ENCODE data around the gene PIP5K1C. TPM values are rescaled to one million over a fixed set of nuclear protein-coding genes. Genes with fewer than 3 reads are reported as not detected.

Gene PIP5K1C
- total RNA-seq, 2 donors from 2014 or later = 16.6 to 30.7 TPM

DNA sequence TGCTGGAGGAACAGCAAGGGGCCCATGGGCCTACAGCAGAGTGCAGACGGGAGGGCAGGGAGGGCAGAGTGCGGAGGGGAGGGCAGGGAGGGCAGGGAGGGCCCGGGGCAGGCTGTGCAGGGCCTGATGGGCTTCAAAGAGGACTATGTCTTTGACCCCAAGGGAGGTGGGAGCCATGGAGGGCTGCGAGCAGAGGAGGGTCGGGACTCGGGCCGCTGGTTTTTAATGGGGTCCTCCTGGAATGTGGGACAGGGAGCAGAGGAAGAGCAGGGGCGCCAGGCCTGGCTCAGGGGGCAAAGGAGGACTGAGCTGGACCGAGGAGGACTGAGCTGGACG lies 3.6 kb downstream of the PIP5K1C start:
- peaks cover 13% of the 10 kb centered on the region for H3K4me1 ChIP-seq
- H3K27ac ChIP-seq = no peak overlapping the region
- no peaks in the 10 kb centered on the region for H3K9me3 ChIP-seq
- no peak for DNase-seq
- intact Hi-C loops (cut with DNase I) = no loop called here
- H3K4me3 ChIP-seq = no peak overlapping the region
- TF ChIP-seq, protein P1, sequence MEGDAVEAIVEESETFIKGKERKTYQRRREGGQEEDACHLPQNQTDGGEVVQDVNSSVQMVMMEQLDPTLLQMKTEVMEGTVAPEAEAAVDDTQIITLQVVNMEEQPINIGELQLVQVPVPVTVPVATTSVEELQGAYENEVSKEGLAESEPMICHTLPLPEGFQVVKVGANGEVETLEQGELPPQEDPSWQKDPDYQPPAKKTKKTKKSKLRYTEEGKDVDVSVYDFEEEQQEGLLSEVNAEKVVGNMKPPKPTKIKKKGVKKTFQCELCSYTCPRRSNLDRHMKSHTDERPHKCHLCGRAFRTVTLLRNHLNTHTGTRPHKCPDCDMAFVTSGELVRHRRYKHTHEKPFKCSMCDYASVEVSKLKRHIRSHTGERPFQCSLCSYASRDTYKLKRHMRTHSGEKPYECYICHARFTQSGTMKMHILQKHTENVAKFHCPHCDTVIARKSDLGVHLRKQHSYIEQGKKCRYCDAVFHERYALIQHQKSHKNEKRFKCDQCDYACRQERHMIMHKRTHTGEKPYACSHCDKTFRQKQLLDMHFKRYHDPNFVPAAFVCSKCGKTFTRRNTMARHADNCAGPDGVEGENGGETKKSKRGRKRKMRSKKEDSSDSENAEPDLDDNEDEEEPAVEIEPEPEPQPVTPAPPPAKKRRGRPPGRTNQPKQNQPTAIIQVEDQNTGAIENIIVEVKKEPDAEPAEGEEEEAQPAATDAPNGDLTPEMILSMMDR (IDR thresholded peaks at IDR 0.05) = no peak
- TF ChIP-seq POLR2A (IDR thresholded peaks at IDR 0.05) = no peak
- no peak for ATAC-seq
- WGBS, 2 donors = 91 to 94% methylated on average over 10 of the region's 10 CpGs
- H3K27me3 ChIP-seq = no peaks in the 10 kb centered on the region
- no peaks in the 10 kb centered on the region for H3K36me3 ChIP-seq (replicated peaks in 1 of 2; ENCODE audit: insufficient read depth in 1 of 2, low read depth in 2 of 2)

DNA sequence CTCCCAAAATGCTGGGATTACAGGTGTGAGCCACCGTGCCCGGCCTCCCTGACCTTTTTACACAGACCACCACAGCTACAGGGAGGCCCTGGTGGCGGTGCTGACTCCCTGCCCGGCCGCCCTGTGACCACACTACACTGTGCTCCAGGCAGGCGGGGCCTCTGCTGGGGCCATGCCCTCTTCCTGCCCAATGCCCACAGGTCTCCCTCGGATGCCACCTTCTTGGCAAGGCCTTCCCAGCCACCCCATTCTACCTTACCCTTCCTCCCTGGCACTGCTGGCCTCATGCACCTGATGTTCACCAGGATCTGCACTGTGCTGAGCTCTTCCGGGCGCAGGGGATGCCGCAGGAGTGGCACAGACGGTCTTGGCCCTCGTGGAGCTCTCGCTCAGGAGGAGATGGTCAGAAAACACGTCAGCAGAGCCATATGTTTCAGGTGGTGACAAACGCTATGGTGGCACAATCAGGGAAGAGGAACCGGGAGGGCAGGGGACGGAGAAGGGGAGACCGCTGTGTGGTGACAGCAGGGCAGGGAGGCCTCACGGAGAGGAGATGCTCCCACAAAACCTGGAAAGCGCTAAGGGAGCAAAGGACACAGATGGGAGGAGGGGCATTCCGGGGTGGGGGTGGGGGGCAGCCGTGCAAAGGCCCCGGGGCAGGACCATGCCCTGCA lies 4.1 kb downstream of the PIP5K1C start:
- intact Hi-C loops (cut with DNase I) = no loop called here
- Histone ChIP-seq H3K4me1 (peaks cover 13% of the 10 kb centered on the region), H3K36me3 (replicated peaks in 1 of 2; ENCODE audit: insufficient read depth in 1 of 2, low read depth in 2 of 2) (no peaks in the 10 kb centered on the region), H3K4me3 (no peak overlapping the region), H3K9me3 (no peaks in the 10 kb centered on the region), H3K27ac (no peak overlapping the region), H3K27me3 (no peaks in the 10 kb centered on the region)
- DNase-seq = no peak
- TF ChIP-seq, protein P1 (IDR thresholded peaks at IDR 0.05) = no peak
- TF ChIP-seq POLR2A (IDR thresholded peaks at IDR 0.05) = no peak
- ATAC-seq = no peak
- WGBS, 2 donors = 90 to 93% methylated on average over 16 to 20 of the region's 23 CpGs

DNA sequence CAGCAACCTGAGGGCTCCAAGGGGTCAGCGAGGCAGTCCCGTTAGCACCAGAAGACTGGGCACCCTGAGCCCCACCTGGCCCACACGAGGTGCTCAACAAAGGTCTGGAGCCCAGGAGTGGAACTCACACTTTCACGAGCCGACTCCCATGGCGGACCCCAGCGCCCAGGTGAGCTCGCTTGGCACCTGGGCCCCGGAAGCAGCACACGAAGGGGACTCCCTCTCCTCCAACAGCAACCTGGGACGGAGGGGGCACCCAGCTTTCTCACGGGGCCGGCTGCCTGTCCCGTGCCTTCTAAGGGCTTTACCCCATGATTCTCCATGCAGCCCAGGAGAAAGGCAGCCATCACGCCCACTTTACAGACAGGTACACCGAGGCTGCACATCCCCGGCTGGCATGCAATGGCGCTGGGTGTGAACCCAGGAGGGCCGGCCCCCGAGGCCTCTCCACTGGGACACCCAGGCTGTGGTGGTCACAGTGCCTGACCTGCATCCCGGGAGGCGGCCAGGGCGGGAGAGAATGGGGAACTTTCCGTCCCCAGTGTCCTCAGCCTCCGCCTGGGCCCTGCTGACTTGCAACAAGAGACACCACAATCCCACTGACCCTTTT lies 5.0 kb downstream of the PIP5K1C start:
- Histone ChIP-seq H3K27ac (no peak overlapping the region), H3K36me3 (replicated peaks in 1 of 2; ENCODE audit: insufficient read depth in 1 of 2, low read depth in 2 of 2) (no peaks in the 10 kb centered on the region), H3K27me3 (no peaks in the 10 kb centered on the region), H3K4me1 (peaks cover 9% of the 10 kb centered on the region), H3K4me3 (no peak overlapping the region), H3K9me3 (no peaks in the 10 kb centered on the region)
- 91% methylated on average over 6 to 25 of the region's 25 CpGs for WGBS, 2 donors
- intact Hi-C loops (cut with DNase I) = no loop called here
- ATAC-seq (no peak), DNase-seq (no peak)
- no peak for TF ChIP-seq POLR2A (IDR thresholded peaks at IDR 0.05)
- TF ChIP-seq, protein P1 (IDR thresholded peaks at IDR 0.05) = no peak

DNA sequence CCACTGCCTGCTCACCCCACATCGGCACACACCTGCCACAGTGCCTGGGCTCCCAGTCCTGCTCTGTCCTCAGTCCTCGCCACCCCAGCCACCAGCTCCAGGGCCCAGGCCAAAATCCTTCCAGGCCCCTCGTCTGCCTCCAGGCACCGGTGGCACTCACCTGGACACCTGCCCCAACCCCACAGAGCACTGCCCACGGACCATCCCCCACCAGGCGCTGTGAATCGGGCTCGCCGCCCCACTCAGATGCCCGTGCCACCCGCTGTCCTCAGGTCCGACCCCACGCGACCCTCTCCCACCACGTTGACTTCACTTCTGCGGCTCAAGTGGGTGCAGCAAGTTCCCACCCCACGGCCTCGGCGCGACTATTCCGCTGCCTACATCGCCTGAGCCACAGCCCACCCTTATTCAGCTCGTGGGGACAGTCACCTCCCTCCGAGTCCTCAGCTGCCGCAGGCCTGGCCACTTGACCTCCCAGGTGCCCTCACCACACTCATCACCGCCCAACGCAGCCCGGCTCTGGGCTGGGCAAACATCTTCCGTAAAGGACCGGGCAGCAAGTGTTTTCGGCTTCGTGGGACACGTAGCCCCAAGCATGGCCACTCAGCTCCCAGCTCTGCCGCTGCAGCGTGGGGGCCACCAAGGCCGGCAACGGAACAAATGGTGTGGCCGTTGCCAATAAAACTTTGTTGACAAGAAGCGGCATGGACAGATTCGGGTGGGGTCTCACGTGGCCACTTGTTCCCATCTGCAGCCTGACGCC lies 5.7 kb downstream of the PIP5K1C start:
- TF ChIP-seq, protein P1 (IDR thresholded peaks at IDR 0.05) = no peak
- no peak for TF ChIP-seq POLR2A (IDR thresholded peaks at IDR 0.05)
- no peaks in the 10 kb centered on the region for H3K27me3 ChIP-seq
- no peaks in the 10 kb centered on the region for H3K9me3 ChIP-seq
- DNase-seq = no peak
- H3K4me1 ChIP-seq = peaks cover 9% of the 10 kb centered on the region
- ATAC-seq = no peak
- intact Hi-C loops (cut with DNase I) = no loop called here
- H3K36me3 ChIP-seq (replicated peaks in 1 of 2; ENCODE audit: insufficient read depth in 1 of 2, low read depth in 2 of 2) = no peaks in the 10 kb centered on the region
- no peak overlapping the region for H3K27ac ChIP-seq
- WGBS, 2 donors = 90 to 93% methylated on average over 27 to 35 of the region's 42 CpGs
- H3K4me3 ChIP-seq = no peak overlapping the region

Measured in body of pancreas (tissue), 4 donors.